A549 (cell line): Measurements from ENCODE around the gene ACKR2. TPM values are rescaled to one million over a fixed set of nuclear protein-coding genes. Genes with fewer than 3 reads are reported as not detected.

Source experiments
- ATAC-seq, 2 experiments: fragments of 200-7000 bp in 1 of 2; fragments of >200 bp in 1 of 2; cut with Nextera tagmentation in 1 of 2; cut with Tn5 transposase in 1 of 2; 3 replicates each; pipeline versions ENCODE4 v1.8.0 to v1.9.1; 2018 to 2020; ENCODE audit warnings: mild to moderate bottlenecking in 1 of 2, moderate library complexity in 1 of 2
- CTCF ChIA-PET: fragments of 300-600 bp; sonication (Branson Sonifier 250); formaldehyde crosslinking; extraction: SDS; loops from one replicate; lab custom pipeline; 2021; ENCODE audit warnings: antibody characterized with exemption, inconsistent platforms; lab: Yijun Ruan, JAX
- POLR2A ChIA-PET: fragments of 350-600 bp; formaldehyde crosslinking; extraction: SDS; loops from one replicate; lab custom pipeline; 2021; ENCODE audit warnings: antibody characterized with exemption, inconsistent platforms; lab: Yijun Ruan, JAX
- DNase-seq, 2 experiments: peaks; one replicate each; pipeline versions ENCODE4 v3.0.0 to v3.0.0-alpha.2; 2011 to 2016; ENCODE audit warnings: low read depth in 1 of 2, low spot score in 1 of 2
- FAIRE-seq: peaks from 2 replicates; lab custom pipeline; 2011; peaks lifted over from hg19 to GRCh38; lab: Jason Lieb, UNC
- H3K27ac ChIP-seq, 2 experiments: fragments of >200 bp; sonication (Bioruptor Twin); formaldehyde crosslinking; 3 replicates each; pipeline ENCODE4 v1.5.1; 2016 to 2017
- H3K4me1 ChIP-seq: fragments of >200 bp; sonication (Bioruptor Twin); formaldehyde crosslinking; 3 replicates; pipeline ENCODE4 v1.6.1; 2016
- H3K4me2 ChIP-seq: fragments of >200 bp; sonication (Bioruptor Twin); formaldehyde crosslinking; 3 replicates; pipeline ENCODE4 v1.6.1; 2016
- H3K4me3 ChIP-seq: fragments of >200 bp; sonication (Bioruptor Twin); formaldehyde crosslinking; 3 replicates; pipeline ENCODE4 v1.5.1; 2016
- H3K9me3 ChIP-seq: fragments of >200 bp; sonication (Bioruptor Twin); formaldehyde crosslinking; 3 replicates; pipeline ENCODE4 v1.6.1; 2016
- CBX2 ChIP-seq: fragments of 200-600 bp; sonication (generic); IDR thresholded peaks from 2 replicates; pipeline ENCODE4 v1.6.1; 2016; ENCODE audit warnings: low read depth, mild to moderate bottlenecking, borderline replicate concordance
- CHD2 ChIP-seq: fragments of 150-350 bp; IDR thresholded peaks from 2 replicates; pipeline ENCODE4 v1.6.1; 2014; ENCODE audit warnings: low read length; ENCODE audit not compliant: partially characterized antibody
- CHD4 ChIP-seq: fragments of 200-600 bp; sonication (generic); IDR thresholded peaks from 2 replicates; pipeline ENCODE4 v1.6.1; 2016; ENCODE audit warnings: antibody characterized with exemption, mild to moderate bottlenecking, borderline replicate concordance
- EP300 ChIP-seq, 2 experiments: fragments of >200 bp; sonication (Bioruptor Twin); formaldehyde crosslinking; IDR thresholded peaks; 2 replicates in 1 of 2; 3 replicates in 1 of 2; pipeline ENCODE4 v1.6.1; 2016 to 2017
- ESRRA ChIP-seq: fragments of 150-350 bp; IDR thresholded peaks from 2 replicates; pipeline ENCODE4 v1.6.1; 2014; ENCODE audit warnings: mild to moderate bottlenecking, low read length, borderline replicate concordance
- FOXS1 ChIP-seq: fragments of 250-450 bp; sonication (Bioruptor Pico); IDR thresholded peaks from 2 replicates; pipeline ENCODE4 v1.5.0; 2020; ENCODE audit warnings: mild to moderate bottlenecking, moderate library complexity
- GATA3 ChIP-seq: IDR thresholded peaks from 2 replicates; pipeline ENCODE4 v1.6.1; 2012; ENCODE audit warnings: borderline replicate concordance
- HDAC2 ChIP-seq: fragments of 200-600 bp; sonication (generic); IDR thresholded peaks from 2 replicates; pipeline ENCODE4 v1.6.1; 2016
- HOXA7 ChIP-seq: fragments of 250-450 bp; sonication (Bioruptor Pico); IDR thresholded peaks from 2 replicates; pipeline ENCODE4 v1.5.0; 2020; ENCODE audit warnings: mild to moderate bottlenecking, moderate library complexity
- HOXB13 ChIP-seq: fragments of 250-450 bp; sonication (Bioruptor Pico); IDR thresholded peaks from 2 replicates; pipeline ENCODE4 v1.5.0; 2020; ENCODE audit warnings: low read depth, mild to moderate bottlenecking, moderate library complexity
- HOXB5 ChIP-seq: fragments of 250-450 bp; sonication (Bioruptor Pico); IDR thresholded peaks from 2 replicates; pipeline ENCODE4 v1.5.0; 2020; ENCODE audit warnings: mild to moderate bottlenecking, moderate library complexity
- JUN ChIP-seq, 2 experiments: fragments of >200 bp; sonication (Bioruptor Twin); formaldehyde crosslinking; IDR thresholded peaks; 2 replicates in 1 of 2; 3 replicates in 1 of 2; pipeline ENCODE4 v1.6.1; 2016 to 2017
- KDM1A ChIP-seq: fragments of 200-600 bp; sonication (generic); IDR thresholded peaks from 2 replicates; pipeline ENCODE4 v1.6.1; 2016; ENCODE audit warnings: low read depth, mild to moderate bottlenecking
- KDM5A ChIP-seq: fragments of 200-600 bp; sonication (generic); IDR thresholded peaks from 2 replicates; pipeline ENCODE4 v1.6.1; 2016; ENCODE audit warnings: antibody characterized with exemption, mild to moderate bottlenecking
- MAZ ChIP-seq: fragments of 150-350 bp; IDR thresholded peaks from 2 replicates; pipeline ENCODE4 v1.6.1; 2014; ENCODE audit warnings: antibody characterized with exemption, low read depth, low read length, borderline replicate concordance
- MYC ChIP-seq: IDR thresholded peaks from 2 replicates; pipeline ENCODE4 v1.6.1; 2012; ENCODE audit warnings: mild to moderate bottlenecking, inconsistent platforms, low read length, improper control_type of control experiment, borderline replicate concordance
- NPAS2 ChIP-seq: fragments of 250-450 bp; sonication (Bioruptor Pico); IDR thresholded peaks from 2 replicates; pipeline ENCODE4 v1.8.0; 2022; ENCODE audit warnings: mild to moderate bottlenecking, moderate library complexity, borderline replicate concordance
- NR3C1 ChIP-seq: fragments of >200 bp; sonication (Bioruptor Twin); formaldehyde crosslinking; IDR thresholded peaks from 3 replicates; pipeline ENCODE4 v1.6.1; 2017
- PHF8 ChIP-seq: fragments of 200-600 bp; sonication (generic); IDR thresholded peaks from 2 replicates; pipeline ENCODE4 v1.6.1; 2016; ENCODE audit warnings: low read depth, mild to moderate bottlenecking, antibody characterized with exemption, moderate library complexity, borderline replicate concordance
- POLR2A ChIP-seq: IDR thresholded peaks from 2 replicates; pipeline ENCODE4 v1.6.1; 2012; ENCODE audit warnings: mild to moderate bottlenecking, low read length
- RAD21 ChIP-seq, 2 experiments: fragments of >200 bp in 1 of 2; sonication (Bioruptor Twin) in 1 of 2; formaldehyde crosslinking in 1 of 2; IDR thresholded peaks in 1 of 2; conservative IDR thresholded peaks in 1 of 2; 2 replicates in 1 of 2; 3 replicates in 1 of 2; pipeline ENCODE4 v1.6.1; 2012 to 2018; ENCODE audit warnings: inconsistent platforms in 1 of 2
- RARB ChIP-seq: fragments of 250-450 bp; sonication (Bioruptor Pico); IDR thresholded peaks from 2 replicates; pipeline ENCODE4 v1.8.0; 2021; ENCODE audit warnings: mild to moderate bottlenecking, moderate library complexity
- RCOR1 ChIP-seq: fragments of 150-350 bp; IDR thresholded peaks from 2 replicates; pipeline ENCODE4 v1.6.1; 2014; ENCODE audit warnings: antibody characterized with exemption, low read length, low read depth
- RFX5 ChIP-seq: fragments of 450-650 bp; IDR thresholded peaks from 2 replicates; pipeline ENCODE4 v1.7.1; 2014; ENCODE audit warnings: antibody characterized with exemption, mild to moderate bottlenecking, moderate library complexity
- RNF2 ChIP-seq: fragments of 200-600 bp; sonication (generic); IDR thresholded peaks from 2 replicates; pipeline ENCODE4 v1.6.1; 2016; ENCODE audit warnings: low read depth, mild to moderate bottlenecking, antibody characterized with exemption, moderate library complexity, borderline replicate concordance
- SMC3 ChIP-seq: fragments of >200 bp; sonication (Bioruptor Twin); formaldehyde crosslinking; IDR thresholded peaks from 3 replicates; pipeline ENCODE4 v1.6.1; 2018; ENCODE audit warnings: inconsistent platforms
- TFCP2L1 ChIP-seq: fragments of 250-450 bp; sonication (Bioruptor Pico); IDR thresholded peaks from 2 replicates; pipeline ENCODE4 v1.5.0; 2021; ENCODE audit warnings: mild to moderate bottlenecking
- ZC3H11A ChIP-seq: fragments of 450-650 bp; IDR thresholded peaks from 2 replicates; pipeline ENCODE4 v1.6.1; 2014; ENCODE audit warnings: antibody characterized with exemption, mild to moderate bottlenecking
- ZSCAN20 ChIP-seq: fragments of 250-450 bp; sonication (Bioruptor Pico); IDR thresholded peaks from 2 replicates; pipeline ENCODE4 v1.8.0; 2022; ENCODE audit warnings: mild to moderate bottlenecking, moderate library complexity
- WGBS: methylation state at CpG from one replicate; pipeline ENCODE4 v1.1.6; 2017; ENCODE audit errors: missing lambda C conversion rate; 5-methylcytosine and 5-hydroxymethylcytosine counted together
- polyA plus RNA-seq, 4 experiments: library from polyadenylated mRNA; depleted of rRNA in 3 of 4; stranded (reverse); fragments of >200 nt; fragmentation: RNase III in 1 of 4; extraction: RNeasy Plus Mini Kit Qiagen cat#74134 plus additional on column Dnase treatment in 1 of 4; gene quantifications; 2 replicates in 3 of 4; 3 replicates in 1 of 4; pipeline ENCODE4 v1.2.3, GENCODE V29; 2011 to 2017
- TF ChIP-seq, protein P1 (sequence below): fragments of 250-450 bp; sonication (Bioruptor Pico); IDR thresholded peaks from 2 replicates; pipeline ENCODE4 v1.5.0; 2021; ENCODE audit warnings: mild to moderate bottlenecking, moderate library complexity, borderline replicate concordance
- TF ChIP-seq, protein P2 (sequence below): IDR thresholded peaks from 2 replicates; pipeline ENCODE4 v1.6.1; 2012
- TF ChIP-seq, protein P3 (sequence below): fragments of >200 bp; sonication (Bioruptor Twin); formaldehyde crosslinking; IDR thresholded peaks from 3 replicates; pipeline ENCODE4 v1.5.1; 2016
- TF ChIP-seq, protein P4 (sequence below): fragments of 250-450 bp; sonication (Bioruptor Pico); IDR thresholded peaks from 2 replicates; pipeline ENCODE4 v1.5.0; 2020; ENCODE audit warnings: low read depth, mild to moderate bottlenecking, moderate library complexity

The ACKR2 gene
- polyA plus RNA-seq, 2 of the 4 experiments (the other 2 are of a cell fraction) = 0.06 TPM; not detected in 1

DNA sequence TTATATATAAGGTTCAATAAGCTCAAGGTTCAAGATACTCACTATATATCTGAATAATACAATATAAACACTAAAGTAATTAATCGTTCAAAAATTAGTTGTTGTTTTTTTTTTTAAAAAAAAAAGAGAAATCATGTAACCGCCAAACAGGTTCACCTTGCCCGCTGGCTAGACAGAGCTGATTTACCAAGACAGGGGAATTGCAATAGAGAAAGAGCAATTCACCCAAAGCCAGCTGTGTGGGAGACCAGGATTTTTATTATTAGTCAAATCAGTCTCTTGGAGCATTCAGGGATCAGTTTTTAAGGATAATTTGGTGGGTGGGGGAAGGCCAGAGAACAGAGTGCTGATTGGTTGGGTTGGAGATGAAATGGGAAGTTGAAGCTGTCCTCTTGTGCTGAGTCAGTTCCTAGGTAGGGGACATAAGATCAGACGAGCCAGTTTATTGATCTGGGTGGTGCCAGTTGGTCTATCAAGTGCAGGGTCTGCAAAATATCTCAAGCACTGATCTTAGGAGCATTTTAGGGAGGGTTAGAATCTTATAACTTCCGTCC is 12.8 kb upstream of the ACKR2 start:
- 93% methylated on average over 4 of the region's 5 CpGs for whole genome bisulfite sequencing
- H3K4me1 ChIP-seq = no peaks in the 10 kb centered on the region
- no peak overlapping the region for H3K27ac ChIP-seq
- no peak for DNase-seq
- H3K9me3 ChIP-seq = no peaks in the 10 kb centered on the region
- ChIA-PET CTCF (interaction anchor here (0.6 to 1.3 kb wide), 3 partner anchors 15 to 239 kb away, joined by 3 to 5 read pairs (median 3); no protein-coding TSS in a partner anchor), POLR2A (no interaction called here)
- FAIRE-seq = no peak
- no peak overlapping the region for H3K4me2 ChIP-seq
- no peak for ATAC-seq
- TF ChIP-seq NPAS2 (CRISPR knock-in tag) (no peak), TFCP2L1 (no peak)
- H3K4me3 ChIP-seq = no peak overlapping the region

DNA sequence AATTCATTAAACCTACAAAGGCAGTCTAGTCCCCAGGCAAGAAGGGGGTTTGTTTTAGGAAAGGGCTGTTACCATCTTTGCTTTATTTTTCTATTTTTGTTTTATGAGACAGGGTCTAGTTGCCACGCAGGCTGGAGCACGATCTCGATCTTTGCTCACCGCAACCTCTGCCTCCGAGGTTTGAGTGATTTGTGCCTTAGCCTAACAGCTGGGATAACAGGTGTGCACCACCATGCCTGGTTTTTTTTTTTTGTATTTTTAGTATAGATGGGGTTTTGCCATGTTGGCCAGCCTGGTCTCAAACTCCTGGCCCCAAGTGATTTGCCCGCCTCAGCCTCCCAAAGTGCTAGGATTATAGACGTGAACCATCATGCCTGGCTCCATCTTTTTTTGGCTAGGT is 9.9 kb upstream of the ACKR2 start:
- CTCF ChIA-PET = interaction anchor here (0.9 kb wide), 1 partner anchor 40 kb away, joined by 4 read pairs; no protein-coding TSS in a partner anchor

DNA sequence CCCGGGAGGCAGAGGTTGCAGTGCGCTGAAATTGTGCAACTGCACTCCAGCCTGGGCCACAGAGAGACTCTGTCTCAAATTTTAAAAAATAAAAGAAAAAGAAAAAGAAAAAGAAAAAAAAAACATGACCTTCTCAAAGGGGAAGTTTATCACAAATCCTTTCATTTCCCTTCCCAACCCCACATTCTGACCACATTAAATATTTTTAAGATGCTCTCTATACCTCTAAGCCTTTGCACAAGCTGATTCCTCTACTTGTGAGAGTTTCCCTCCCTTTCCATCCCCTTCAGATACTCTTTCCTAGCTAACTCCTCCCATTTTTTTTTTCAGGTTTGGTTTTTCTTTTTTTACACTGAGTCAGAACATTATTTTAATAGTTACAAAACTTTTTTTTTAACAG is 9.0 kb upstream of the ACKR2 start:
- CTCF ChIA-PET = interaction anchor here (0.9 to 1.7 kb wide), 4 partner anchors 17 to 39 kb away, joined by 4 to 7 read pairs (median 5); no protein-coding TSS in a partner anchor
- H3K4me3 ChIP-seq = no peak overlapping the region
- TF ChIP-seq, protein P1, sequence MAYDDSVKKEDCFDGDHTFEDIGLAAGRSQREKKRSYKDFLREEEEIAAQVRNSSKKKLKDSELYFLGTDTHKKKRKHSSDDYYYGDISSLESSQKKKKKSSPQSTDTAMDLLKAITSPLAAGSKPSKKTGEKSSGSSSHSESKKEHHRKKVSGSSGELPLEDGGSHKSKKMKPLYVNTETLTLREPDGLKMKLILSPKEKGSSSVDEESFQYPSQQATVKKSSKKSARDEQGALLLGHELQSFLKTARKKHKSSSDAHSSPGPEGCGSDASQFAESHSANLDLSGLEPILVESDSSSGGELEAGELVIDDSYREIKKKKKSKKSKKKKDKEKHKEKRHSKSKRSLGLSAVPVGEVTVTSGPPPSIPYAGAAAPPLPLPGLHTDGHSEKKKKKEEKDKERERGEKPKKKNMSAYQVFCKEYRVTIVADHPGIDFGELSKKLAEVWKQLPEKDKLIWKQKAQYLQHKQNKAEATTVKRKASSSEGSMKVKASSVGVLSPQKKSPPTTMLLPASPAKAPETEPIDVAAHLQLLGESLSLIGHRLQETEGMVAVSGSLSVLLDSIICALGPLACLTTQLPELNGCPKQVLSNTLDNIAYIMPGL (CRISPR knock-in tag) = no peak
- TF ChIP-seq RAD21 (conservative IDR thresholded peaks at IDR 0.05 in 1 of 2, IDR thresholded peaks at IDR 0.05 in 1 of 2) = no peak
- no peak for TF ChIP-seq HDAC2
- no peak for TF ChIP-seq HOXB5
- TF ChIP-seq, protein P2, sequence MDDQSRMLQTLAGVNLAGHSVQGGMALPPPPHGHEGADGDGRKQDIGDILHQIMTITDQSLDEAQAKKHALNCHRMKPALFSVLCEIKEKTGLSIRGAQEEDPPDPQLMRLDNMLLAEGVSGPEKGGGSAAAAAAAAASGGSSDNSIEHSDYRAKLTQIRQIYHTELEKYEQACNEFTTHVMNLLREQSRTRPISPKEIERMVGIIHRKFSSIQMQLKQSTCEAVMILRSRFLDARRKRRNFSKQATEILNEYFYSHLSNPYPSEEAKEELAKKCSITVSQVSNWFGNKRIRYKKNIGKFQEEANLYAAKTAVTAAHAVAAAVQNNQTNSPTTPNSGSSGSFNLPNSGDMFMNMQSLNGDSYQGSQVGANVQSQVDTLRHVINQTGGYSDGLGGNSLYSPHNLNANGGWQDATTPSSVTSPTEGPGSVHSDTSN = no peak
- TF ChIP-seq, protein P3, sequence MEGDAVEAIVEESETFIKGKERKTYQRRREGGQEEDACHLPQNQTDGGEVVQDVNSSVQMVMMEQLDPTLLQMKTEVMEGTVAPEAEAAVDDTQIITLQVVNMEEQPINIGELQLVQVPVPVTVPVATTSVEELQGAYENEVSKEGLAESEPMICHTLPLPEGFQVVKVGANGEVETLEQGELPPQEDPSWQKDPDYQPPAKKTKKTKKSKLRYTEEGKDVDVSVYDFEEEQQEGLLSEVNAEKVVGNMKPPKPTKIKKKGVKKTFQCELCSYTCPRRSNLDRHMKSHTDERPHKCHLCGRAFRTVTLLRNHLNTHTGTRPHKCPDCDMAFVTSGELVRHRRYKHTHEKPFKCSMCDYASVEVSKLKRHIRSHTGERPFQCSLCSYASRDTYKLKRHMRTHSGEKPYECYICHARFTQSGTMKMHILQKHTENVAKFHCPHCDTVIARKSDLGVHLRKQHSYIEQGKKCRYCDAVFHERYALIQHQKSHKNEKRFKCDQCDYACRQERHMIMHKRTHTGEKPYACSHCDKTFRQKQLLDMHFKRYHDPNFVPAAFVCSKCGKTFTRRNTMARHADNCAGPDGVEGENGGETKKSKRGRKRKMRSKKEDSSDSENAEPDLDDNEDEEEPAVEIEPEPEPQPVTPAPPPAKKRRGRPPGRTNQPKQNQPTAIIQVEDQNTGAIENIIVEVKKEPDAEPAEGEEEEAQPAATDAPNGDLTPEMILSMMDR = no peak
- no peak for TF ChIP-seq POLR2A
- TF ChIP-seq RCOR1 = no peak
- no peak for TF ChIP-seq RFX5
- no peak for TF ChIP-seq HOXA7 (CRISPR knock-in tag)
- TF ChIP-seq HOXB13 (CRISPR knock-in tag) = no peak
- TF ChIP-seq CHD2 = no peak
- TF ChIP-seq MAZ = no peak
- TF ChIP-seq ZC3H11A = no peak
- TF ChIP-seq CBX2 = no peak
- TF ChIP-seq PHF8 = no peak
- TF ChIP-seq, all 56 proteins: peak for 0
- H3K27ac ChIP-seq = no peak overlapping the region
- DNase-seq (no peak), ATAC-seq (no peak), FAIRE-seq (no peak)
- H3K9me3 ChIP-seq = no peaks in the 10 kb centered on the region
- 93% methylated on average over 2 of the region's 2 CpGs for WGBS
- POLR2A ChIA-PET = no interaction called here
- peaks cover 12% of the 10 kb centered on the region for H3K4me1 ChIP-seq
- no peak overlapping the region for H3K4me2 ChIP-seq

More for the DNA sequence above, 9.9 kb upstream of the ACKR2 start:
- Histone ChIP-seq H3K4me3 (no peak overlapping the region), H3K4me2 (no peak overlapping the region), H3K4me1 (peaks cover 8% of the 10 kb centered on the region), H3K9me3 (no peaks in the 10 kb centered on the region), H3K27ac (no peak overlapping the region)
- FAIRE-seq (no peak), DNase-seq (no peak), ATAC-seq (no peak)
- no peak for TF ChIP-seq FOXS1 (CRISPR knock-in tag)
- no peak for TF ChIP-seq JUN (IDR thresholded peaks at IDR 0.05)
- no peak for TF ChIP-seq SMC3
- no peak for TF ChIP-seq ESRRA
- TF ChIP-seq GATA3 = no peak
- TF ChIP-seq KDM1A = no peak
- no peak for TF ChIP-seq NR3C1
- no peak for TF ChIP-seq ZSCAN20 (CRISPR knock-in tag)
- TF ChIP-seq, protein P4, sequence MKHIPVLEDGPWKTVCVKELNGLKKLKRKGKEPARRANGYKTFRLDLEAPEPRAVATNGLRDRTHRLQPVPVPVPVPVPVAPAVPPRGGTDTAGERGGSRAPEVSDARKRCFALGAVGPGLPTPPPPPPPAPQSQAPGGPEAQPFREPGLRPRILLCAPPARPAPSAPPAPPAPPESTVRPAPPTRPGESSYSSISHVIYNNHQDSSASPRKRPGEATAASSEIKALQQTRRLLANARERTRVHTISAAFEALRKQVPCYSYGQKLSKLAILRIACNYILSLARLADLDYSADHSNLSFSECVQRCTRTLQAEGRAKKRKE = no peak
- TF ChIP-seq CHD4 = no peak
- no peak for TF ChIP-seq MYC
- TF ChIP-seq KDM5A = no peak
- TF ChIP-seq RARB (CRISPR knock-in tag) = no peak
- TF ChIP-seq EP300 (IDR thresholded peaks at IDR 0.05) = no peak
- TF ChIP-seq, protein P3 = no peak
- no peak for TF ChIP-seq RNF2
- POLR2A ChIA-PET = no interaction called here
- 82% methylated on average over 7 of the region's 7 CpGs for WGBS
